ENCODE results near the gene ACTC1.
"Not testable (repeated sequence)": the region's sequence is repeated elsewhere in the genome, so short reads cannot be mapped to it uniquely, and the experiment has no call there.

The ACTC1 gene

DNA sequence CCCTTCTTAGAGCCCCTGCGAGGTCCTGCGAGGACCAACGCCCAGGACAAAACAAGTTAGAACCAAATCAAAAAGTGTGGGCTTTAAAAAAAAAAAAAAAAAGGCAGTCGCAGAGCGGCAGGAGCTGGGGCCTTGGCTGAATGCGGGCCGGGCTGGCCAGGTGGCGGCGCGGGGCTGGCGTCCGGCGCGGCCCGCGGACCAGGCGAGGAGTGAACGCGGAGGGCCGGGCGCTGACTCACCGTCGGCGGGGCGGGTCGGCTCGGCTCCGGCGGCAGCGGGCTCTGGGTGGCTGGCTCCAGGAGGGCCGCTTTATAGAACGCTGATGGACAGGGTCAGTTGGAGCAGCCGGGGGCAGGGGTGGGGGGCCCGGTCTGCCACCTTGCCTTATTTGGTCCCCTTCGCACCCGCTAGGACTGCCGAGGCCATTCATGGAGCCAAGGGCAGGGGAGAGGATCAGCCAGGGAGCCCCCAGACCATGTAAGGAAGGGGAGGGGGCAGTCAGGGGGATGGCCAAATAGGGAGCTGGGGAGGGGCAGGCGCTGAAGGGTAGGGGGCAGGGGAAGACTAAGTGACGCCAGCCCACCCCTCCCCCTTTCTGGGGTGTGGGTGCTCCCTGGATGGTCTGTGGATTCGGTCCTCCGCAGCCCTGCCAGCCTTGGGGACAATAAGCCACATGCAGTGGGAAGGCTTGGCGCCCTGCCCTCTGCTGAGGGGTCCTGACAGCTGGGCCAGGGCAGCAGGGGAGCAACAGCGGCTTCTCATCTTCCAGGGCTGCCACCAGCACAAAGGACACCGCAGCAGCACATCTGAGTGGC lies at the start of gene ACTC1:
Gene ACTC1, minus strand, starts transcription at position 283 of the 815 bp plus-strand sequence. CDS start 741 bp downstream, outside the sequence.
- DNase-seq: peak in 1 of 2 experiments; percentile 29

DNA sequence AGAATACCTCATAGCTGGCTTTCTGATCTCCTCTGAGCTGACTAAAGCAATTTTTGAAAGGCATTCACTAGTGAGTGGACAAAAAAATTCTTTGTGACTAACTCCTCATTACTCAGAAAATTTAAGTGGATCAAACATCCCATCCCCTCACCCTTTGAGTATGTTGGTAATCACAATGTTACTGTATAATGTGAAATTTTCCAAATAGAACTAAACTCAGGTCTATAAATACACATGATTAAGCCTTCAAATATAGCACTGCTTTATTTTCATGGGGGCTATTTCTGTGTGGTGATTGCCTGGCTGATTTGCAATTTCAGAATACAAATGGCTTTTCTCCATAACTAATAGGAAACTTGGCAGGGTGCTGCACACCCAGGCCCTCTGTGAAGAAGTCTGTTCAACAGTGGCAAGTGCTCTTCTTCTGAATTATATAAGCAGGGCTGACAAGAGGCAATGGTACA lies 45.9 kb upstream of the ACTC1 start:
- no peak for DNase-seq

GRCh38 chr15:34838282-34838681 lies 42.9 kb upstream of the ACTC1 start:
- DNase-seq: no peak

DNA sequence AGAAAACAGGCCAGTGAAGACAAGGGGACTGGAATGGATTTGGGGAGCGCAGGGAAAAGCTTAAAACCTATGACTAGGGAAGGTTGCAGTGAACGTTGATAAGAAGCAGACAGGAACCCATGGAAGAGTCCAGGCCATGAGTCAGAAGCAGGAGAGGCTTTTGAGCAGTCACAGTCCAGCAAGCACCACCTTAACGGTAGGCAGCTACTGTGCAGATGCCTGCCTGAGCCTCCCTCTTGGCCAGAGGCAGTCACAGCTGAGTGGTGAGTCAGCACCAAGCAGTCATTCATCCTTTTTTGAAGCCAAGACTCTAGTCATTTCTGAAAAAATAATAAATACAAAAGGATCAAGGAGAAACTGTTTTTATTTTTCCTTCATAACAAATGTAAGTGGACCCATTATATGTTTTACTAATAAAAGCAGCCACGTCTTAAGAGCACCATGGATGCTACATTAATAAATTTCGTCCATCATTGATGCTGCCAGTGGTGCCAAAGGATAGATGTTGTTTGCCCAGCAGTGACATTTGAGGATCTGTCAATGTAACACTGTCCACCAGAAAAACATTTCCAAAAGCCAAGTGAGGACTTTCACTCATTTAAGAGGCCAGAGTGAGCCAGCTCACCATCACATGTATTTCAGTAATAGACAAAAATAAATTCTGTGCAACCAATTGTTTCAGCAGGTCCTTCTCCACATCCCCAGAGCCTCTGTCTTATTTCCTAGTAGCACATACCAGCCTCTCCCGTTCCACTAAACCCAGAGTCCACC lies 42.1 kb upstream of the ACTC1 start:
- no peak for DNase-seq

DNA sequence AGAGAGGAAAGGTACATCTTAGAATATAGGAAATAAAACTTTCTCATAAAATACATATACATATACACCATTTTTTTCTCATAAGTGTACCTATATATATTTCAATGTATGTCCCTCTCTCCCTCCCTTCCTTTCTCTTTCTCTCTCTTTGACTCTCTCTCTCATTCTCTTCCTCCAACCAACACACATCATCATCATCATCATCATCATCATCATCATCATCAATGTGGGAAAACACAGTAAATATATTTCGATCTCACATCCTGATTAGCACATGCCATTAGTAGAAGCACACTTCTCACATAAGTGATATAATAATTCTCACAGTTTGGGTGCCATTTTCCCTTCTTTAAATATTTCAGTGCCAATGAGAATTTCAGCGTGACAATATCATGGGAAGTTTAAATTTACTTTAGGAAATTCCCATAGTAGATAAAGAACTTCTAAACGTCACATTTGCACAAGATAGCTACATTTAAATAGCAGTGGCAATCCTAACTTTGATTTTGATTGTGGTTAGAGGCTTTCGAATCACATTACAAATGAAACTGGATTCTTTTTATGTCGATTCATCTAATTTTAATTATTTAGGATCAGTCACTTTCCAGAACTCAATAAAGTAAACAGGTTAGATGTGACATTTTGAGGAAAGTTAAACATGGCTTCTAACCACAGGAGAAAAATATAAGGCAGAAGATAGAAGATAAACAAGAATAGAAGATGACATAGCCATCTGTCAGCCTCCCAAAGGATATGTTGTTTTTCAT lies 33.0 kb upstream of the ACTC1 start:
- no peak for DNase-seq

GRCh38 chr15:34821831-34822230 lies 26.5 kb upstream of the ACTC1 start:
- DNase-seq: no peak

DNA sequence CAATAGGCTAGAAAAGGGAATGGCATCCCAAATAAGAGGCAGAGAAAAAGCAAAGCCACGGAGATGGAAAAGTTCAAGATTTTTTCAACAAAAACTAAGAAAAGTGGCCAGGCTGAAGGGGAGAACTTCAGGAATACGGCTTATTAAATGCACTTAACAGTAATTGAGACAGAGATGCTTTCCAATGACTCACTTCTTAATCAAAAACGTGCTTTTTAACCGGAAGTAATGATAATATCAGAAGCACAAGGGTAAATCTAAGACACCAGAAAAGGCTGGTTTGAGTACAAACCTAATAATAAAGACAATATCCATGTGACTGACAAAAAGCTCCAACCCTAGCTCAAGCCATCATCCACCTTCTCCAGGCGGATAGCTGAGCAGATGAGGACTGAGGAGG lies 24.8 kb upstream of the ACTC1 start:
- DNase-seq: no peak

DNA sequence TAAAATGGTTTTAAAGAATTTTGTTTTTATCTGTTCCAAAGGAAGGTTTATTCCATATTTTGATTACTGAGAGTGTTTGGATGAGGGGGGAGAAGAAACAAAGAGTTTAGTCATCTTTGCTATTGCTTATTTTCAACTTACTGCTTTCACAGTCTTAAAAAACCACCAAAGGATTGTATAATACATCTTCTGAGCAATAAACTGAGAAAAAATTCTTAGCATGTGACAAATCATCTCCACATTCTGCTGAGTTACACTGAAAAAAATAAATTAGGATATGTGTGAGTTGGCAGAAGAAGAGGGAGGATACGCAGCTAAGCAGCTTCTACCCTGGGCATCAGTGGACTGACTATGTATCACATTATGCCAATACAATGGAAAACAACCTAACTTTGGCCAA lies 23.2 kb upstream of the ACTC1 start:
- no peak for DNase-seq

DNA sequence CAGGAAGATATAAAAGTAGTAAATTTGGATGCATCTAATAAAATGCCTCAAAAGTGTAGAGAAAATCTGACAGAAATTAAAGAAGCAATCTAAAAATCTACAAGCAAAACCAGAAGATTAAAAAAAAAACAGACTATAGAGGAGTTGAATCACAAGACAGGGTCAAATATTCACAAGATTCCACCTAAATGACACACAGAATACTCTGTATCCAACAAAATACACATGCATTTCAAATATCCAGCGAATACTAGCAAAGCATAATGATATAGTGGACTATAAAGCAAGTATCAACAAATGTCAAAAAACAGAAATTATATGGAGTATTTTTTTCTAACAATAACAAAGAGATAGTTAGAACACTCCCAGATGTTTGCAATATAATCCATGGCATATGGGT lies 20.5 kb upstream of the ACTC1 start:
- DNase-seq: no peak

DNA sequence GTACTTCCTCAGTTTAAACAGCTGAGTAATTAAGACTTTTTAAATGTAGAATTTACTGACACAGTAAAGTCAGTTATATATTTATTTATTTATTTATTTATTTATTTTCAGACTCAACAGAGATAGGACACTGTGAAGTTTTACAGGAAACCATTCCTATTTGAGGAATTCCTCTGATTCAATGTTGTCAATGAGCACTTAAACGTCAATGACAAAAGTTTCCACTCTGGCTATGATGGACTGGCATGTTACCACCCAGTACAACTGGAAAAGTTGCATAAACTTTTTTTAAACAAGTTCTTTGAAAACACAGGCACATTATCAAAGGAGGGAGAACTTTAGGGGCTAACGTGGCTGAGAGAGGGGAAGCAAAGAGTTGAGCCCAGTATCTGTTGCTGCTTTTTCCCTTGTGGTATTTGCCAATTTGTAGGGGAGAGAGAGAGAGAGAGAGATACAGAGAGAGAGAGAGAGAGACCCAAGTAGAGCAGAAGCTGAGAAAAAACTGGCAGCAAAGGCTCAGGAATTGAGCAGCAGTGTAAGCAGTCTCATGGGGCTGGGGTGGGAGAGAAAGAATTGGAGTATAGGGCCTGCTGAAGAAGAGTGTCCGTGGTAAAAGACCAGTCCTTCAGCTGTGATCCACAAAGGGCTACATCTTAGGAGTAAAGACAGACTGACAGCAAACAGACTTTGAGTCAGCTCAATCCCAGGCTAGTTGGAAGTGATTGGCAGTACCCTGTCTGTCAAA lies 18.3 kb upstream of the ACTC1 start:
- no peak for DNase-seq

GRCh38 chr15:34812868-34813365 lies 17.6 kb upstream of the ACTC1 start:
- DNase-seq: not testable (repeated sequence)

GRCh38 chr15:34812369-34812768 lies 17.0 kb upstream of the ACTC1 start:
- no peak for DNase-seq

DNA sequence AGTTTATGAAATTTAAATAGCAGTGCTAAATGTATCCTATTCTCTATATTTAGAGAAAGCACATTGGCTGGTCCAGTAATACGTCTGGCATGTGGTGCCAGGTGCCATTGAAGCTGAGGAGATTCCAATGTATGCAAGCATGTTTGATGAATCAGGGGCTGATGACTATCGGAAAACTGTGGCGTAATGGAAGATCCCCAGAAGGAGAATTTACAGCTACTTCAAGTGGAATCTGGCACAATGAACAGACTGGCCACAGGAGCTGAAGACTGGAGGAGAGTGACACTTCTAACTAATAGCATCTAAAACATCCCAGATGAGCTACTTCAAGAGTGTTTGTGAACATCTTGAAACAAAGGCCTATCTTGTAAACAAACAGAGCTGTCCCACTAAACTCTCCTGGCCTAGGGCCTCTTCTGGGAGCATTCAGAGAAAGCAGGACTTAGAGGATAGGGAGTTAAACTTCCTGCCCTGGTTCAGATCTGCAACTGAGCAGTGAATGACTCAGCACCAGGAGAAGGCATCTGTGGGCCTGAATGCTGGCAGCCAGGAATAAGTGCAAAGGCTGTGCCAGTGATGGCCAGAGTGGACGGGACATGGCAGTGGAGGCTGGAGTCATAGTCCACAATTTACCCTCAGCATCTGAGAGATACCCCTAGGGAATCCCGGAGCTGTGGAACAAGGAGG lies 15.2 kb upstream of the ACTC1 start:
- DNase-seq: no peak

- no peak for DNase-seq
These were observed 13.8 kb upstream of the ACTC1 start for GRCh38 chr15:34809186-34809585.

DNA sequence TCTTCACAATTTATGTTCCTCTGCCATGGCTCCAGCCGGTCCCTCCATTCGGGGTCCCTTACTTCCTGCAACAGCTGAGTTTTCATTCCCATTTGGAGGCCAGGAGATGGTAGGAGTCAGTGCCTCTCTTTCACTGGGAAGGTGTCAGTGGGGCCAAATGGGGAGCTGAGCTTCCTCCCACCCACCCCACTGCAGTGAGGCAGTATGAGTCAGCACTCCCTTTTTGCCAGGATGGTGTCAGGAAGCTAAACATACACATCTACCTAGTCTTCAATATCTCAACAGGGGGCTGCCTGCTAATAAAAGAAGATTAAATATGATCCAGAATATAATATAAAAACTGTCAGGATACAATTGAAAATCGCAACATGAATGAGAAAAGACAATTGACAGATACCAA lies 12.7 kb upstream of the ACTC1 start:
- no peak for DNase-seq

DNA sequence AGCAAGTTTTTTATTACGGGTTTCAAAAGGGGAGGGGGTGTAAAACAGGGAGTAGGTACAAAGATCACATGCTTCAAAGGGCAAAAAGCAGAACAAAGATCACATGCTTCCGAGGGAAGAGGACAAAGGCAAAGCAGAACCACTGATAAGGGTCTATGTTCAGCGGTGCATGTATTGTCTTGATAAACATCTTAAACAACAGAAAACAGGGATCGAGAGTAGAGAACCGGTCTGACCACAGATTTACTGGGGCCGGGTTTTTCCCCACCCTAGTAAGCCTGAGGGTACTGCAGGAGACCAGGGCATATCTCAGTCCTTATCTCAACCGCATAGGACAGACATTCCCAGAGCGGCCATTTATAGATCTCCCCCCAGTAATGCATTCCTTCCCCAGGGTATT lies 11.9 kb upstream of the ACTC1 start:
- DNase-seq: not testable (repeated sequence)

GRCh38 chr15:34804776-34805175 lies 9.4 kb upstream of the ACTC1 start:
- DNase-seq: no peak

DNA sequence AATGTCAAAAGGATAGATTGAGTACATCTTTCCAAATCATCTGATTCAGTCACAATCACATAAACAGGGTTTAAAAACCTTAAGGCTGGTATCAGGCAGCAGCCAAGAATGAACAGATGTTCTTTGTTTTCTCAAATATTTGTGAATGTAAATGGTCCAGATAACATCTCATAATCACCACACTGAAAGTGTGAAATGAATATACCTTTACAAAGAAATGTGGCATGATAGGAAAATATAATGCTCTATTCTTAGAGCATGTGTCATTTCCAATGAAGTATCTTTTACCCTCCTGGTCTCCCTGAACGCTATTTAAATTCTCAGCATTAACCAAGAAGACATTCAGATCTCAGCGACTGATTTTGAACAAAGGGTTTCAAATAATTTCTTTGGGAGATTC lies 8.8 kb upstream of the ACTC1 start:
- no peak for DNase-seq

GRCh38 chr15:34802803-34803750 lies 7.7 kb upstream of the ACTC1 start:
- no peak for DNase-seq

DNA sequence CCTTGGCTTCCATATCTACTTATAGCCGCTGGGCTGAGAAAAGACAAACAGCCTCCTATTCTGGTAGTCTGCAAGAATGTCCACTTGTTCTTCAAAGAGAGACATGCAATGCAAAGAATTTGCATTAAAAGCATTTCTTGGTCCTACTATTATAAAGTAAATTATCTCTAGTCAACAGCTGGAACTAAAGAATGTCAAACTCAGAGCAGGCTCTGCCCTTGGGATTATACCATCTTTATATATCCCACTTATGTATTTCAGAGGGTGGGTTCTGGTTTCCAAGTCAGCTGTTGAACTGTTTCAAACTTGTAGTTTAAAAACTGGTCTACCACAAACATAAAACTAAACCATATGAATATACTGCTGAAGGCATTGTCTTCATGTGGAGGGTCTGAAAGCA lies 7.0 kb upstream of the ACTC1 start:
- no peak for DNase-seq

All from activated T-cell treated with anti-CD3 and anti-CD28 coated beads, Interleukin-2, amount 50 U/mL, for 48 hours (primary cell).